HCT116 (cell line): ENCODE data around the gene PRSS35. TPM values are rescaled to one million over a fixed set of nuclear protein-coding genes. Genes with fewer than 3 reads are reported as not detected.

Experiments
- ATAC-seq: fragments of 200-7000 bp; cut with Tn5 transposase; 2 replicates; pipeline ENCODE4 v1.9.1; 2020; ENCODE audit warnings: mild to moderate bottlenecking, moderate library complexity
- BruUV-seq: library from RNA; stranded (reverse); fragments of 400-500 nt; replicated peaks from 2 replicates; lab custom pipeline; 2021; lab: Mats Ljungman, UMichigan
- CTCF ChIA-PET: fragments of 300-600 bp; sonication (Branson Sonifier 250); formaldehyde crosslinking; loops from one replicate; lab custom pipeline; 2021; ENCODE audit warnings: antibody characterized with exemption; lab: Charles Lee
- POLR2A ChIA-PET: fragments of 300-600, 350-600 bp; sonication (Branson Sonifier 250); formaldehyde crosslinking; loops from one replicate; lab custom pipeline; 2021; ENCODE audit warnings: antibody characterized with exemption; lab: Charles Lee
- RAD21 ChIA-PET, 2 experiments: fragments of 300-600 bp; sonication (Branson Sonifier 250); formaldehyde crosslinking; loops; one replicate each; lab custom pipeline; 2023; ENCODE audit warnings: low total read pairs in 2 of 2; ENCODE audit not compliant: uncharacterized antibody in 2 of 2, unreplicated experiment in 2 of 2, low non-redundant PET in 1 of 2; lab: Charles Lee
- DNase-seq: peaks from one replicate; pipeline ENCODE4 v3.0.0-alpha.2; 2010; ENCODE audit warnings: low read depth, low spot score
- H2AFZ ChIP-seq: fragments of 200-600 bp; shearing (Covaris generic), sonication (generic); 2 replicates; pipeline ENCODE4 v1.6.1; 2017; ENCODE audit warnings: low read depth, mixed run types, mixed read lengths, antibody characterized with exemption, low read length; ENCODE audit not compliant: poor library complexity, severe bottlenecking
- H3K27ac ChIP-seq: 2 replicates; pipeline ENCODE4 v1.5.1; 2012; ENCODE audit warnings: low read depth, low read length
- H3K27me3 ChIP-seq: fragments of 200-600 bp; sonication (generic); 2 replicates; pipeline ENCODE4 v1.6.1; 2016; ENCODE audit warnings: mixed run types, low read length, mixed read lengths; ENCODE audit not compliant: insufficient read depth
- H3K36me3 ChIP-seq, 2 experiments: fragments of 200-500 bp in 1 of 2; fragments of 200-600 bp in 1 of 2; sonication (Bioruptor generic) in 1 of 2; sonication (generic) in 1 of 2; 2 replicates each; pipeline versions ENCODE4 v1.5.1 to v1.6.1; 2014 to 2016; ENCODE audit warnings: low read length in 2 of 2, inconsistent platforms in 1 of 2, mixed read lengths in 1 of 2, mixed run types in 1 of 2; ENCODE audit not compliant: insufficient read depth in 2 of 2, control insufficient read depth in 1 of 2
- H3K4me1 ChIP-seq, 2 experiments: fragments of 200-600 bp in 1 of 2; sonication (generic) in 1 of 2; 2 replicates each; pipeline versions ENCODE4 v1.5.1 to v1.6.1; 2012 to 2017; ENCODE audit warnings: low read length in 2 of 2, inconsistent platforms in 1 of 2, mild to moderate bottlenecking in 1 of 2, mixed read lengths in 1 of 2, mixed run types in 1 of 2, moderate library complexity in 1 of 2; ENCODE audit not compliant: insufficient read depth in 2 of 2, control insufficient read depth in 1 of 2
- H3K4me2 ChIP-seq: fragments of 200-600 bp; sonication (generic); 2 replicates; pipeline ENCODE4 v1.6.1; 2017; ENCODE audit warnings: mixed run types, low read length, mixed read lengths
- H3K4me3 ChIP-seq, 2 experiments: fragments of 200-600 bp in 1 of 2; sonication (generic) in 1 of 2; replicated peaks in 1 of 2; 2 replicates each; pipeline ENCODE4 v1.5.1; 2011 to 2016; ENCODE audit warnings: low read length in 2 of 2, control low read depth in 1 of 2, low read depth in 1 of 2, mild to moderate bottlenecking in 1 of 2, mixed read lengths in 1 of 2, mixed run types in 1 of 2
- H3K79me2 ChIP-seq: fragments of 200-600 bp; sonication (generic); 2 replicates; pipeline ENCODE4 v1.6.1; 2017; ENCODE audit warnings: mild to moderate bottlenecking, mixed run types, low read length, moderate library complexity, mixed read lengths; ENCODE audit not compliant: insufficient read depth
- H3K9ac ChIP-seq: fragments of 200-600 bp; sonication (generic); 2 replicates; pipeline ENCODE4 v1.6.1; 2016; ENCODE audit warnings: low read length, mixed read lengths
- H3K9me2 ChIP-seq: fragments of 200-600 bp; sonication (generic), shearing (Covaris generic); 2 replicates; pipeline ENCODE4 v1.6.1; 2017; ENCODE audit warnings: mixed run types, mild to moderate bottlenecking, moderate library complexity; ENCODE audit not compliant: insufficient read depth
- H3K9me3 ChIP-seq, 2 experiments: fragments of 200-500 bp in 1 of 2; fragments of 200-600 bp in 1 of 2; sonication (Bioruptor generic) in 1 of 2; sonication (generic) in 1 of 2; 2 replicates each; pipeline ENCODE4 v1.6.1; 2014 to 2017; ENCODE audit warnings: low read length in 2 of 2, mixed read lengths in 2 of 2, inconsistent platforms in 1 of 2, low read depth in 1 of 2, mild to moderate bottlenecking in 1 of 2, mixed run types in 1 of 2, moderate library complexity in 1 of 2; ENCODE audit not compliant: control insufficient read depth in 1 of 2, insufficient read depth in 1 of 2
- H4K20me1 ChIP-seq: fragments of 200-600 bp; sonication (generic), shearing (Covaris generic); 2 replicates; pipeline ENCODE4 v1.6.1; 2017; ENCODE audit warnings: mixed run types, mild to moderate bottlenecking, moderate library complexity; ENCODE audit not compliant: insufficient read depth
- ATF3 ChIP-seq: IDR thresholded peaks from 2 replicates; pipeline ENCODE4 v1.6.1; 2012
- CBX3 ChIP-seq: IDR thresholded peaks from 2 replicates; pipeline ENCODE4 v1.6.1; 2012; ENCODE audit warnings: low read depth
- CEBPB ChIP-seq: IDR thresholded peaks from 2 replicates; pipeline ENCODE4 v1.6.1; 2012; ENCODE audit warnings: low read depth
- CTCF ChIP-seq, 3 experiments: fragments of 200-600 bp in 1 of 3; sonication (generic) in 1 of 3; IDR thresholded peaks in 2 of 3; conservative IDR thresholded peaks in 1 of 3; 2 replicates each; pipeline ENCODE4 v1.5.1; 2012 to 2017; ENCODE audit warnings: low read depth in 2 of 3, low read length in 2 of 3, antibody characterized with exemption in 1 of 3, borderline replicate concordance in 1 of 3, control low read depth in 1 of 3, mild to moderate bottlenecking in 1 of 3, mixed read lengths in 1 of 3, mixed run types in 1 of 3, moderate library complexity in 1 of 3; ENCODE audit not compliant: insufficient read depth in 1 of 3
- EZH2phosphoT487 ChIP-seq: fragments of 200-600 bp; IDR thresholded peaks from 2 replicates; pipeline ENCODE4 v1.6.1; 2018; ENCODE audit warnings: antibody characterized with exemption, borderline replicate concordance
- FOSL1 ChIP-seq: IDR thresholded peaks from 2 replicates; pipeline ENCODE4 v1.6.1; 2012; ENCODE audit warnings: low read depth
- MAX ChIP-seq: IDR thresholded peaks from 2 replicates; pipeline ENCODE4 v1.6.1; 2012
- POLR2A ChIP-seq: IDR thresholded peaks from 2 replicates; pipeline ENCODE4 v1.7.0; 2011; ENCODE audit warnings: borderline replicate concordance; ENCODE audit not compliant: insufficient read depth, insufficient read length; ENCODE audit errors: extremely low read depth
- POLR2AphosphoS5 ChIP-seq: IDR thresholded peaks from 2 replicates; pipeline ENCODE4 v1.6.1; 2011; ENCODE audit warnings: mild to moderate bottlenecking, low read depth, low read length, moderate library complexity
- RAD21 ChIP-seq: IDR thresholded peaks from 2 replicates; pipeline ENCODE4 v1.6.1; 2012; ENCODE audit warnings: low read depth, mild to moderate bottlenecking
- REST ChIP-seq: IDR thresholded peaks from 2 replicates; pipeline ENCODE4 v1.6.1; 2012; ENCODE audit warnings: low read depth
- SIN3A ChIP-seq: IDR thresholded peaks from 2 replicates; pipeline ENCODE4 v1.6.1; 2012; ENCODE audit warnings: low read depth
- SRF ChIP-seq: IDR thresholded peaks from 2 replicates; pipeline ENCODE4 v1.6.1; 2012; ENCODE audit warnings: low read depth
- TCF7L2 ChIP-seq: IDR thresholded peaks from 2 replicates; pipeline ENCODE4 v1.7.0; 2011; ENCODE audit warnings: borderline replicate concordance, inconsistent platforms; ENCODE audit not compliant: insufficient read depth, insufficient read length; ENCODE audit errors: extremely low read depth
- YY1 ChIP-seq: IDR thresholded peaks from 2 replicates; pipeline ENCODE4 v1.6.1; 2011; ENCODE audit warnings: low read length, low read depth, moderate library complexity, mild to moderate bottlenecking; ENCODE audit not compliant: insufficient replicate concordance; ENCODE audit errors: extremely low read depth
- ZBTB33 ChIP-seq: IDR thresholded peaks from 2 replicates; pipeline ENCODE4 v1.6.1; 2011; ENCODE audit warnings: mild to moderate bottlenecking, low read length, moderate library complexity; ENCODE audit not compliant: insufficient replicate concordance; ENCODE audit errors: extremely low read depth
- ZNF274 ChIP-seq: fragments of 200-500 bp; sonication (Bioruptor generic); IDR thresholded peaks from 2 replicates; pipeline ENCODE4 v1.6.1; 2014; ENCODE audit warnings: mild to moderate bottlenecking, low read depth, low read length, inconsistent platforms
- intact Hi-C: fragments of 100-400 bp; cut with micrococcal nuclease; formaldehyde crosslinking; loops from 2 replicates; pipeline ENCODE4 v1.10.0; 2022
- total RNA-seq: library from RNA; stranded (reverse); gene quantifications from one replicate; pipeline ENCODE4 v1.2.1, GENCODE V29; 2021; ENCODE audit not compliant: unreplicated experiment

PRSS35 gene
- total RNA-seq, 1 experiment from 2014 or later = 0.37 TPM

- TF ChIP-seq ZBTB33 (no peak), POLR2A (no peak), CEBPB (no peak), SIN3A (no peak), CTCF (IDR thresholded peaks at IDR 0.05 in 2 of 3, conservative IDR thresholded peaks at IDR 0.05 in 1 of 3; ENCODE audit: borderline replicate concordance in 1 of 3, insufficient read depth in 1 of 3, low read depth in 2 of 3, low read length in 2 of 3) (no peak), POLR2AphosphoS5 (no peak), ZNF274 (no peak), EZH2phosphoT487 (no peak)
These were observed 38.0 kb upstream of the PRSS35 start (continued) for GRCh38 chr6:83474309-83474708.

GRCh38 chr6:83476971-83477370 lies 35.4 kb upstream of the PRSS35 start:
- no peak overlapping the region for H2AFZ ChIP-seq
- H3K9ac ChIP-seq = no peak overlapping the region
- no peak overlapping the region for H3K4me2 ChIP-seq
- ChIA-PET CTCF (no interaction called here), POLR2A (no interaction called here), RAD21 (no interaction called here)
- ATAC-seq (no peak), DNase-seq (no peak)
- H3K4me1 ChIP-seq = no peaks in the 10 kb centered on the region
- no peaks in the 10 kb centered on the region for H3K36me3 ChIP-seq
- no peak overlapping the region for H3K4me3 ChIP-seq
- no peaks in the 10 kb centered on the region for H3K9me3 ChIP-seq
- BruUV-seq = no TSS peak
- no peaks in the 10 kb centered on the region for H3K9me2 ChIP-seq
- no peaks in the 10 kb centered on the region for H3K79me2 ChIP-seq
- no peaks in the 10 kb centered on the region for H3K27me3 ChIP-seq
- no peaks in the 10 kb centered on the region for H4K20me1 ChIP-seq
- intact Hi-C loops = no loop called here
- H3K27ac ChIP-seq = no peak overlapping the region
- TF ChIP-seq EZH2phosphoT487 = no peak
- TF ChIP-seq SIN3A = no peak
- TF ChIP-seq TCF7L2 = no peak
- TF ChIP-seq ATF3 = no peak
- TF ChIP-seq POLR2AphosphoS5 = no peak
- no peak for TF ChIP-seq SRF
- TF ChIP-seq YY1 = no peak
- TF ChIP-seq REST = no peak
- TF ChIP-seq MAX = no peak
- no peak for TF ChIP-seq CBX3
- no peak for TF ChIP-seq FOSL1
- no peak for TF ChIP-seq CEBPB
- TF ChIP-seq RAD21 = no peak
